ENCODE results near the gene ZNF76. TPM values are rescaled to one million over a fixed set of nuclear protein-coding genes. Genes with fewer than 3 reads are reported as not detected.

The ZNF76 gene
- total and polyA plus RNA-seq, 2 of the 8 experiments (the other 6 are each of a cell fraction or from before 2014, with no cell fraction given), result 17.9 to 23.9 TPM

- Histone ChIP-seq H3K18ac (ENCODE audit: extremely low read depth, low read length) (no peak overlapping the region), H4K5ac (ENCODE audit: insufficient read length, low read depth, low read length) (no peak overlapping the region), H3K9me3 (ENCODE audit: insufficient read depth in 2 of 2, low read depth in 1 of 2, low read length in 1 of 2) (no peaks in the 10 kb centered on the region), H3K4me1 (replicated peaks in 1 of 4; ENCODE audit: control insufficient read depth in 3 of 4, insufficient read depth in 4 of 4, low read length in 3 of 4) (peaks cover 13 to 44% (median 21%) of the 10 kb centered on the region in 4 experiments), H3K23ac (ENCODE audit: insufficient read length) (no peak overlapping the region), H3K9ac (replicated peaks in 1 of 4; ENCODE audit: extremely low read depth in 1 of 4, low read depth in 3 of 4, low read length in 3 of 4) (no peak overlapping the region), H4K91ac (replicated peaks; ENCODE audit: insufficient read length, low read length) (no peak overlapping the region), H3K27me3 (replicated peaks in 1 of 4; ENCODE audit: control insufficient read depth in 3 of 4, extremely low read depth in 1 of 4, insufficient read depth in 3 of 4, low read length in 3 of 4) (peaks cover 2 to 32% (median 24%) of the 10 kb centered on the region in 4 experiments), H3K27ac (ENCODE audit: low read depth, low read length) (no peak overlapping the region), H3K4ac (replicated peaks; ENCODE audit: insufficient read length, low read depth, low read length) (no peak overlapping the region), H2AFZ (ENCODE audit: low read length) (no peak overlapping the region), H2AK5ac (ENCODE audit: low read depth, low read length) (no peak overlapping the region), H3K56ac (replicated peaks; ENCODE audit: insufficient read length, low read depth, low read length) (no peak overlapping the region), H3K4me3 (ENCODE audit: extremely low read depth in 1 of 4, insufficient read depth in 2 of 4, low read depth in 3 of 4, low read length in 4 of 4) (peak overlapping the region in 2 of 4 experiments; percentile 2 to 16; a peak in 2 of 8 replicates), H3K79me1 (ENCODE audit: low read depth, low read length) (no peaks in the 10 kb centered on the region), H2BK120ac (replicated peaks; ENCODE audit: low read depth, low read length) (no peak overlapping the region), H4K8ac (ENCODE audit: extremely low read depth, insufficient read depth, low read length) (no peak overlapping the region), H4K20me1 (replicated peaks in 1 of 2; ENCODE audit: control insufficient read depth in 1 of 2, insufficient read depth in 2 of 2, low read length in 2 of 2) (peaks cover 26 to 28% of the 10 kb centered on the region in 2 experiments), H3K14ac (ENCODE audit: insufficient read length) (no peak overlapping the region), H3K4me2 (ENCODE audit: insufficient read depth in 1 of 2, low read depth in 2 of 2, low read length in 2 of 2) (peak overlapping the region; percentile 26 to 60; a peak in 3 of 4 replicates), H3K23me2 (ENCODE audit: low read depth, low read length) (no peaks in the 10 kb centered on the region), H2BK12ac (ENCODE audit: low read depth, low read length) (no peak overlapping the region), H3K36me3 (ENCODE audit: control insufficient read depth in 2 of 4, insufficient read depth in 4 of 4, low read length in 3 of 4) (no peaks in the 10 kb centered on the region), H2BK20ac (ENCODE audit: low read length) (no peak overlapping the region), H2BK5ac (ENCODE audit: low read depth, low read length) (no peak overlapping the region), H2BK15ac (ENCODE audit: low read length) (no peak overlapping the region), H3K79me2 (ENCODE audit: control insufficient read depth in 1 of 2, insufficient read depth in 2 of 2, low read length in 2 of 2) (no peaks in the 10 kb centered on the region)
- ChIA-PET CTCF (ENCODE audit: partially characterized antibody) (interaction anchor here (0.6 to 9.6 kb wide), 12 partner anchors 11 to 722 kb away, joined by 3 to 143 read pairs (median 27); partner anchors contain the start of genes SCUBE3 and TCP11), POLR2A (ENCODE audit: partially characterized antibody) (interaction anchor here (0.8 to 1.7 kb wide), 6 partner anchors 8 to 252 kb away, joined by 3 to 6 read pairs (median 4); no protein-coding TSS in a partner anchor)
- WGBS, 2 experiments (ENCODE audit: extremely low coverage in 1 of 2, insufficient coverage in 1 of 2, insufficient read length in 1 of 2, insufficient replicate concordance in 2 of 2, low coverage in 1 of 2, low lambda C conversion rate in 2 of 2, missing lambda C conversion rate in 1 of 2), result 13% methylated on average over 2 of the region's 3 CpGs; no CpG with 5 or more reads in 1 of the 2 experiments
- DNase-seq (ENCODE audit: low read depth in 1 of 2, low spot score in 2 of 2) (no peak), FAIRE-seq (peak; percentile 70)
- TF ChIP-seq GABPA (IDR thresholded peaks at IDR 0.05; ENCODE audit: borderline replicate concordance, insufficient read depth, low read length) (no peak), SIRT6 (IDR thresholded peaks at IDR 0.05; ENCODE audit: low read length) (no peak), ZNF274 (IDR thresholded peaks at IDR 0.05; ENCODE audit: borderline replicate concordance, extremely low read depth, low read length) (no peak), JUN (IDR thresholded peaks at IDR 0.05; ENCODE audit: low read depth, low read length) (no peak), RFX5 (IDR thresholded peaks at IDR 0.05; ENCODE audit: borderline replicate concordance, low read depth, low read length) (no peak), RXRA (IDR thresholded peaks at IDR 0.05; ENCODE audit: insufficient read depth, low read depth, low read length) (peak; percentile 89), ASH2L (IDR thresholded peaks at IDR 0.05; ENCODE audit: low read length) (no peak), SRF (IDR thresholded peaks at IDR 0.05; ENCODE audit: low read depth, low read length) (no peak), CEBPB (IDR thresholded peaks at IDR 0.05; ENCODE audit: low read depth, low read length) (no peak), TAF7 (optimal IDR thresholded peaks at IDR 0.05; ENCODE audit: borderline replicate concordance, low read depth, low read length) (no peak), EZH2 (IDR thresholded peaks at IDR 0.05; ENCODE audit: low read depth, low read length, severe bottlenecking) (no peak), BRCA1 (IDR thresholded peaks at IDR 0.05; ENCODE audit: low read depth, low read length) (no peak), TEAD4 (IDR thresholded peaks at IDR 0.05; ENCODE audit: low read depth, low read length) (peak; percentile 70)
- TF ChIP-seq, protein P1, sequence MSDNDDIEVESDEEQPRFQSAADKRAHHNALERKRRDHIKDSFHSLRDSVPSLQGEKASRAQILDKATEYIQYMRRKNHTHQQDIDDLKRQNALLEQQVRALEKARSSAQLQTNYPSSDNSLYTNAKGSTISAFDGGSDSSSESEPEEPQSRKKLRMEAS (IDR thresholded peaks at IDR 0.05), result 0 out of 2 replicates have a peak, but pooled peaks have one; percentile 26
Observed at GRCh38 chr6:35238843-35239289, 20.7 kb upstream of the ZNF76 start.
